Astrocyte (in vitro differentiated cells and primary cell): ENCODE data around the gene KRT40. TPM values are rescaled to one million over a fixed set of nuclear protein-coding genes. Genes with fewer than 3 reads are reported as not detected.

Experiments
- DNase-seq: peaks from one replicate; pipeline ENCODE4 v3.0.0-alpha.2; 2010; ENCODE audit warnings: low read depth
- FAIRE-seq: peaks from 2 replicates; lab custom pipeline; 2011; peaks lifted over from hg19 to GRCh38; lab: Jason Lieb, UNC
- H2AFZ ChIP-seq: 2 replicates; pipeline ENCODE4 v1.6.0; 2012; ENCODE audit warnings: low read depth, low read length, inconsistent platforms
- H3K27ac ChIP-seq: 2 replicates; pipeline ENCODE4 v1.5.1; 2011; ENCODE audit warnings: low read depth, low read length, inconsistent platforms
- H3K27me3 ChIP-seq: 2 replicates; pipeline ENCODE4 v1.6.0; 2011; ENCODE audit warnings: low read length, inconsistent platforms; ENCODE audit not compliant: insufficient read depth
- H3K36me3 ChIP-seq: 2 replicates; pipeline ENCODE4 v1.5.1; 2011; ENCODE audit warnings: low read length, inconsistent platforms; ENCODE audit not compliant: insufficient read depth
- H3K4me1 ChIP-seq: 2 replicates; pipeline ENCODE4 v1.5.1; 2011; ENCODE audit warnings: low read length, inconsistent platforms; ENCODE audit not compliant: insufficient read depth
- H3K4me2 ChIP-seq: 2 replicates; pipeline ENCODE4 v1.6.0; 2012; ENCODE audit warnings: low read length, inconsistent platforms
- H3K4me3 ChIP-seq: 2 replicates; pipeline ENCODE4 v1.5.1; 2011; ENCODE audit warnings: low read depth, mild to moderate bottlenecking, low read length, inconsistent platforms; ENCODE audit not compliant: insufficient read depth
- H3K79me2 ChIP-seq: 2 replicates; pipeline ENCODE4 v1.6.0; 2012; ENCODE audit warnings: mild to moderate bottlenecking, low read length, inconsistent platforms; ENCODE audit not compliant: insufficient read depth
- H3K9ac ChIP-seq: 2 replicates; pipeline ENCODE4 v1.6.0; 2012; ENCODE audit warnings: mild to moderate bottlenecking, low read length, inconsistent platforms
- H3K9me3 ChIP-seq: 2 replicates; pipeline ENCODE4 v1.5.1; 2012; ENCODE audit warnings: low read depth, mild to moderate bottlenecking, low read length, inconsistent platforms; ENCODE audit not compliant: insufficient read depth
- H4K20me1 ChIP-seq: 2 replicates; pipeline ENCODE4 v1.6.0; 2012; ENCODE audit warnings: low read length, inconsistent platforms; ENCODE audit not compliant: insufficient read depth
- H3K27ac Mint-ChIP-seq: one replicate; pipeline ENCODE4 v1.8.0; 2021; ENCODE audit warnings: mild to moderate bottlenecking, mixed read lengths; ENCODE audit not compliant: unreplicated experiment
- H3K27me3 Mint-ChIP-seq: one replicate; pipeline ENCODE4 v1.8.0; 2021; ENCODE audit warnings: low read depth, mixed read lengths; ENCODE audit not compliant: unreplicated experiment
- H3K36me3 Mint-ChIP-seq: one replicate; pipeline ENCODE4 v1.8.0; 2021; ENCODE audit warnings: low read depth, mixed read lengths; ENCODE audit not compliant: unreplicated experiment
- H3K4me1 Mint-ChIP-seq: one replicate; pipeline ENCODE4 v1.8.0; 2021; ENCODE audit warnings: low read depth, mixed read lengths; ENCODE audit not compliant: unreplicated experiment
- H3K4me3 Mint-ChIP-seq: one replicate; pipeline ENCODE4 v1.8.0; 2021; ENCODE audit warnings: mild to moderate bottlenecking, moderate library complexity, mixed read lengths; ENCODE audit not compliant: unreplicated experiment
- H3K9me3 Mint-ChIP-seq: one replicate; pipeline ENCODE4 v1.8.0; 2021; ENCODE audit warnings: mild to moderate bottlenecking, mixed read lengths; ENCODE audit not compliant: unreplicated experiment
- EZH2 ChIP-seq: IDR thresholded peaks from 2 replicates; pipeline ENCODE4 v1.6.1; 2012; ENCODE audit warnings: mild to moderate bottlenecking, low read length, inconsistent platforms; ENCODE audit not compliant: insufficient read depth
- total RNA-seq: library from RNA; stranded (reverse); gene quantifications from 2 replicates; pipeline ENCODE4 v1.2.1, GENCODE V29; 2021
- TF ChIP-seq, protein P1 (sequence below): IDR thresholded peaks from 2 replicates; pipeline ENCODE4 v1.5.1; 2011; ENCODE audit warnings: low read depth, mild to moderate bottlenecking, inconsistent platforms, low read length, moderate library complexity; ENCODE audit not compliant: insufficient read depth

Gene KRT40
- total RNA-seq, 1 donor from 2014 or later = not detected

DNA sequence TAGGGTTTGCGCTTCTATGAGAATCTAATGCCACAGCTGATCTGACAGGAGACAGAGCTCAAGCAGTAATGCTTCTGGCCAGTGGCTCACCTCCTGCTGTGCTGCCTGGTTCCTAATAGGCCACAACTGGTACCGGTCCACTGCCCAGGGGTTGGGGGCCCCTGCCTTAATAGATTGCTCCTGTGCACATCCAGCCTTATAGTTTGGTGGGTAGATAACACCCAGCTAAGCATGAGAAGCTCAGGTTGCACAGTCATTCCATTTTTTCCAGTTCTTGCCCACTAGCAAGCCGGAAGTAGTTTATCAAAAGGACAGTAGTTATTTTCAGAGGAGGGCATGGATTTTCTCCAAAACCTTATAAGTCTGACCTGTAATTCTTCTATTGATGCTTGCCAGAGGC, 35.3 kb upstream of the KRT40 start:
- TF ChIP-seq, protein P1, sequence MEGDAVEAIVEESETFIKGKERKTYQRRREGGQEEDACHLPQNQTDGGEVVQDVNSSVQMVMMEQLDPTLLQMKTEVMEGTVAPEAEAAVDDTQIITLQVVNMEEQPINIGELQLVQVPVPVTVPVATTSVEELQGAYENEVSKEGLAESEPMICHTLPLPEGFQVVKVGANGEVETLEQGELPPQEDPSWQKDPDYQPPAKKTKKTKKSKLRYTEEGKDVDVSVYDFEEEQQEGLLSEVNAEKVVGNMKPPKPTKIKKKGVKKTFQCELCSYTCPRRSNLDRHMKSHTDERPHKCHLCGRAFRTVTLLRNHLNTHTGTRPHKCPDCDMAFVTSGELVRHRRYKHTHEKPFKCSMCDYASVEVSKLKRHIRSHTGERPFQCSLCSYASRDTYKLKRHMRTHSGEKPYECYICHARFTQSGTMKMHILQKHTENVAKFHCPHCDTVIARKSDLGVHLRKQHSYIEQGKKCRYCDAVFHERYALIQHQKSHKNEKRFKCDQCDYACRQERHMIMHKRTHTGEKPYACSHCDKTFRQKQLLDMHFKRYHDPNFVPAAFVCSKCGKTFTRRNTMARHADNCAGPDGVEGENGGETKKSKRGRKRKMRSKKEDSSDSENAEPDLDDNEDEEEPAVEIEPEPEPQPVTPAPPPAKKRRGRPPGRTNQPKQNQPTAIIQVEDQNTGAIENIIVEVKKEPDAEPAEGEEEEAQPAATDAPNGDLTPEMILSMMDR = no peak
- TF ChIP-seq EZH2 = no peak
- H3K27ac Mint-ChIP-seq = no peak overlapping the region
- no peak for FAIRE-seq
- H2AFZ ChIP-seq = no peak overlapping the region
- H3K27ac ChIP-seq = no peak overlapping the region
- no peaks in the 10 kb centered on the region for H3K36me3 Mint-ChIP-seq
- no peaks in the 10 kb centered on the region for H3K79me2 ChIP-seq
- H3K36me3 ChIP-seq = no peaks in the 10 kb centered on the region
- no peaks in the 10 kb centered on the region for H3K4me1 Mint-ChIP-seq
- no peaks in the 10 kb centered on the region for H4K20me1 ChIP-seq
- no peak overlapping the region for H3K4me3 ChIP-seq
- no peak overlapping the region for H3K9ac ChIP-seq
- H3K4me2 ChIP-seq = no peak overlapping the region
- no peaks in the 10 kb centered on the region for H3K27me3 Mint-ChIP-seq
- no peaks in the 10 kb centered on the region for H3K9me3 ChIP-seq
- no peaks in the 10 kb centered on the region for H3K9me3 Mint-ChIP-seq
- DNase-seq = no peak
- H3K4me1 ChIP-seq = no peaks in the 10 kb centered on the region
- no peak overlapping the region for H3K4me3 Mint-ChIP-seq
- H3K27me3 ChIP-seq = no peaks in the 10 kb centered on the region

DNA sequence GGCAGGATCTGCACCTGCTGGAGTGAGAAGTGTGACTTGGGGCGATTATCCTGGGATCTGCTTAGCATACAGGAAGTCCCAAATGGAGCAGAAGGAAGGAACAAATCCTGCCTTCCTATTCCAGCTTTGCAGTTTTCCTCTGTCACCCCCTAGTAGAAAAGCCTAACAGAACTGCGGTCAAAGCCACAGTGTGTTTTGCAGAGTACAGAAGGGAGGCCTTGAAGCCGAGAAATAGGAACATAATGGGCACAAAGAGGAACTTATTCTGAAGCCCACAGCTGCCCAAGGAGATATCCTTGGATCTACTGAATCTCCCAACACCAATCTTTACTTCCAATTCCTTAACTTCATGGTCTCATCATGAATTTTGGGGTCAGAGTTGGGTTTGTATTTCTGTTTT, 34.4 kb upstream of the KRT40 start:
- Histone ChIP-seq H3K27ac (no peak overlapping the region), H3K36me3 (no peaks in the 10 kb centered on the region), H3K4me2 (no peak overlapping the region), H3K4me1 (no peaks in the 10 kb centered on the region), H3K79me2 (no peaks in the 10 kb centered on the region), H3K4me3 (no peak overlapping the region), H2AFZ (no peak overlapping the region), H3K9me3 (no peaks in the 10 kb centered on the region), H4K20me1 (no peaks in the 10 kb centered on the region), H3K9ac (no peak overlapping the region), H3K27me3 (no peaks in the 10 kb centered on the region)
- DNase-seq (no peak), FAIRE-seq (no peak)
- no peaks in the 10 kb centered on the region for H3K27me3 Mint-ChIP-seq
- H3K36me3 Mint-ChIP-seq = no peaks in the 10 kb centered on the region
- no peaks in the 10 kb centered on the region for H3K9me3 Mint-ChIP-seq
- no peaks in the 10 kb centered on the region for H3K4me1 Mint-ChIP-seq
- no peak overlapping the region for H3K4me3 Mint-ChIP-seq
- no peak overlapping the region for H3K27ac Mint-ChIP-seq
- TF ChIP-seq, protein P1 = no peak
- TF ChIP-seq EZH2 = no peak

DNA sequence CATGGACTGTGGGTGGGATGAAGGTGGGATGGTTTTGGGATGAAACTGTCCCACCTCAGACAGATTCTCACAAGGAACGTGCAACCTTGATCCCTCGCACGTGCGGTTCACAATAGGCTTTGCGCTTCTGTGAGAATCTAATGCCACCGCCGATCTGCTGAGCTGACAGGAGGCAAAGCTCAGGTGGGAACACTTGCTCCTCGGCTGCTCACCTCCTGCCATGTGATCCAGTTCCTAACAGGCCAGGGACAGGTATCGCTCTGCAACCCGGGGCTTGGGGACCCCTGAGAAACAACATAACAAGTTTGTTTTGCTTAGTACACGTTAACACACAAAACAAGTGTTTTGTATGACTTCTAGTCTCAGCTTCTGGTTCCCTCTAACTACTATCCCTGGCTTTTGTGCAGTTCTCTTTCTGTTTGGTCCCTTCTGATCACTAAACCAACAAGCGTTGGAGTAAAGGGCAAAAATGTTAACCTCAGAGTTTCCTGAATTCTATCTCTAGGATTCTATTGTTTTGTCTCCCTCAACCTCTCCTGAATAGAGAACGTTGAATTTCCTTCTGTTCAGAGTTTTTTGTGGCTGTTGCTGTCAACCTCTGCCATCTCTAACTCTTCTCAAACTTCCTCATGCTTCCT, 32.6 kb upstream of the KRT40 start:
- H3K36me3 Mint-ChIP-seq = no peaks in the 10 kb centered on the region
- H3K4me1 Mint-ChIP-seq = no peaks in the 10 kb centered on the region
- Histone ChIP-seq H3K27me3 (no peaks in the 10 kb centered on the region), H3K9ac (no peak overlapping the region), H4K20me1 (no peaks in the 10 kb centered on the region), H2AFZ (no peak overlapping the region), H3K36me3 (no peaks in the 10 kb centered on the region), H3K4me1 (no peaks in the 10 kb centered on the region), H3K4me2 (no peak overlapping the region), H3K9me3 (no peaks in the 10 kb centered on the region), H3K79me2 (no peaks in the 10 kb centered on the region), H3K27ac (no peak overlapping the region), H3K4me3 (no peak overlapping the region)
- no peak for TF ChIP-seq EZH2
- TF ChIP-seq, protein P1 = no peak
- no peaks in the 10 kb centered on the region for H3K27me3 Mint-ChIP-seq
- FAIRE-seq (no peak), DNase-seq (no peak)
- no peak overlapping the region for H3K4me3 Mint-ChIP-seq
- no peak overlapping the region for H3K27ac Mint-ChIP-seq
- no peaks in the 10 kb centered on the region for H3K9me3 Mint-ChIP-seq
